H7 (cell line): ENCODE measurements around the gene NARF. TPM values are rescaled to one million over a fixed set of nuclear protein-coding genes. Genes with fewer than 3 reads are reported as not detected.
"Not testable (repeated sequence)": the region's sequence is repeated elsewhere in the genome, so short reads cannot be mapped to it uniquely, and the experiment has no call there.

ENCODE experiments used
- DNase-seq: peaks from one replicate; pipeline ENCODE4 v3.0.0; 2012
- H3K27me3 ChIP-seq: 2 replicates; pipeline ENCODE4 v1.6.0; 2011; ENCODE audit warnings: mild to moderate bottlenecking, low read length; ENCODE audit not compliant: control insufficient read depth, insufficient read depth
- H3K36me3 ChIP-seq: replicated peaks from 2 replicates; pipeline ENCODE4 v1.5.1; 2011; ENCODE audit warnings: low read length; ENCODE audit not compliant: control insufficient read depth, insufficient read depth
- H3K4me3 ChIP-seq: 2 replicates; pipeline ENCODE4 v1.5.1; 2011; ENCODE audit warnings: low read depth, mild to moderate bottlenecking, control low read depth, low read length, moderate library complexity; ENCODE audit not compliant: insufficient read depth
- total RNA-seq: library from RNA; depleted of rRNA; stranded (reverse); fragments of >200 nt; shearing (Covaris generic); gene quantifications from 2 replicates; pipeline ENCODE4 v1.2.3, GENCODE V29; 2014

NARF gene
- total RNA-seq, 1 experiment from 2014 or later, result 42.2 TPM

DNA sequence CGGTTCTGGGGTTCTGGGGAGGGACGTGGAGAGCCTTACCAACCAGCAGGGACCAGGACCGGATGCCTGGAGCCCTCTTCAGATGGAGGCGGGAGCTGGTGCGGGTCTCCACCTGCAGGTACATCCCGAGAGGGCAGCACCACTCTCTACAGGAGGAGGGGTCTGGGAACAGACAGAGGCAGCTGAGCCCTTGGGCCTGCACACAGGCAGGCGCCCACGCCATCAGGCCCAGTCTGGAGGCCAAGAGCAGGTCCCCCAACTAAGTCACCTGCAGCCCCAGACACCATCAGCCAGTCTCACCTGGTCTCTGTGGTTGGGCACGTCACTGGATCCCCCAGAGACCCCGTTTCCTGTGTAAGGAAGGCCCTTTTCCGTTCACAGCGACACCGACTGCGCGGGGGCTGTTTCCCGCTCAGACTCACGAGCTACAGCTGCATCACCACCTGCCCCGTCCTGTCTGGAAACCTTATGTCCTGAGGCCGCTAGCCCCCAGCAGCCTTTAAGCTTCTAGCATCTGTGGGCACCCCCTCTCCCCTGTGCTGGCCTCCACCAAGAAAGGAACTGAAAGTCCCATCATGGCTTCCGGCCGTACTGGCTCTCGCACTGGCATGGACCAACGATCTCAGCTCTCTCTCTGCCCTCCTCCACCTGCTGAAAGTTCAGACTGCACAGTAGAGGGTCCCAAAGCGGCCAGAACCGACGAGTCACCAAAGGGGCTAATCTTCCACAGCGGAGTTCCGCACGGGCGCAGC lies 9.2 kb upstream of the NARF start:
- DNase-seq, result peak; percentile 83
- H3K27me3 ChIP-seq, result no peaks in the 10 kb centered on the region
- no peaks in the 10 kb centered on the region; the same call in 1 of the 2 replicates for H3K36me3 ChIP-seq
- H3K4me3 ChIP-seq, result peak overlapping the region; percentile 93; the same call in 1 of the 2 replicates

DNA sequence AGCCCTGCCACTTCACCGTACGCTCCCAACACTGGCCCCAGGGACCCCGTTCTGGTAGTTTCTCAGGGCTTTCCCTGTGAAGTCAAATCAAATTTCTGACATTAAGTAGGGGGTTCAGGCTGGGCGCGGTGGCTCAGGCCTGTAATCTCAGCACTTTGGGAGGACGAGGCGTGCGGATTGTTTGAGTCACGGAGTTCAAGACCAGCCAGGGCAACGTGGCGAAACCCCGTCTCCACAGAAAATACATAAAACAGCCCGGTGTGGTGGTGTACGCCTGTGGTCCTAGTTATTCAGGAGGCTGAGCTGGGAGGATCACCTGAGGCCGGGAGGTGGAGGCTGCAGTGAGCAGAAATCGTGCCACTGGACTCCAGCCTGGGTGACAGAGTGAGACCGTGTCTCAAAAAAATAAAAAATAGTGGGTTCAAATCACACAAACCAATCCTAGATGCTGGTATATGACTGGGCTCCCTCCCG lies 8.6 kb upstream of the NARF start:
- Histone ChIP-seq H3K27me3 (no peaks in the 10 kb centered on the region), H3K36me3 (no peaks in the 10 kb centered on the region; the same call in 1 of the 2 replicates), H3K4me3 (peak overlapping the region; percentile 93)
- no peak for DNase-seq

DNA sequence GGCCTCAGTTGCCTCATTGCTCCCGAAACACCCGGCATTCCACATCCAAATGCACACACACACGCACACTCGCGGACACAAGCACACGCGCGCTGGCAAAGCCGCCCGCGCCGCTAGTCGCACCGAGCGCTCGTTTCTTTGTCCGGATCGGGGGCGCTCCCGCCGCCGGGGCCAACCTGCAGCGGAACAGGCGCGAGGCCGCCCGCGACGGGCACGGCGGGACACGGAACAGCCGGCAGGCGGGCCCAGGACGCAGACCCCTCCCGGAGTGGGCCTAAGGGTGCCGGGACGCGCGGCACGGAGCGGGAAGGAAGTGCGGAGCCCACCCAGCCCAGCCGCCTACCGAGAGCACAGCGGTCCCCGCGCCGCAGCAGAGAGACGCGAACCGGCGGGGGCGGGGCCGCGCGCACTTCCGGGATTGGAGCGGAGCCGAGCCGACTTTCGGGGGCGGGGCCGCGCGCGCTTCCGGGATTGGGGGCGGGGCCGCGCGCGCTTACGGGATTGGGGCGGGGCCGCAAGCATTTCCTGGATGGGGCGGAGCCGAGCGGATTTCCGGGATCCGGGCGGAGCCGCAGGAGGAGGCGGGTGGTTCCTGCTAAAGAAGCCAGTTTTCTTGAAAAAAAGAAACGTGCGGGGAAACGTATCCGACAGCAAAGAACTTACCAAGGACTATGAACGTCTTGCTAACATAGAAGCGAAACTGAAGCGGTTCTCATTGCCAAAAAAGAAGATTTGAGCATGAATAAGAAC lies 8.0 kb upstream of the NARF start, which contains the start of gene CYBC1:
CYBC1 (minus strand) TSS at position 396 of the 750 bp plus-strand sequence. CDS start 1,498 bp downstream, outside the sequence.
- H3K36me3 ChIP-seq, result no peaks in the 10 kb centered on the region; the same call in 1 of the 2 replicates
- DNase-seq, result peak; percentile 99
- H3K4me3 ChIP-seq, result peak within 1 kb of the TSS; percentile 93
- H3K27me3 ChIP-seq, result no peaks in the 10 kb centered on the region

DNA sequence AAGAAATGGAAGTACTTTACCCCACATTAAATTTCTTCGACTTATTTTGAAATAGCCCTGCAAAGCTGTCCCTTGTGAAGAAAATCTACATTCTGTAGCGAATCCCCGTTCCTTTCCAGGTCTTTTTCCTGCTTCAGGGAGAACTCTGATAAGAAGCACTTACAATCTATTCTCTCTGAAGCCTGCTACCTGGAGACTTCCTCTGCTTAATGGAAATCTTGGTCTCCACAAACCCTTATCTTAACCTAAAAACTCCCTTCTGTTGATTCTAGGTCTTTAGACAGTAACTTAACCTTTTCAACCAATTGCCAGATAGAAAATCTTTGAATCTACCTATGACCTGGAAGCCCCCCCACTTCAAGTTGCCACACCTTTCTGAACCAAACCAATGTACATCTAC lies 6.4 kb upstream of the NARF start:
- no peak for DNase-seq
- Histone ChIP-seq H3K27me3 (no peaks in the 10 kb centered on the region), H3K4me3 (no peak overlapping the region), H3K36me3 (no peaks in the 10 kb centered on the region; the same call in 1 of the 2 replicates)

DNA sequence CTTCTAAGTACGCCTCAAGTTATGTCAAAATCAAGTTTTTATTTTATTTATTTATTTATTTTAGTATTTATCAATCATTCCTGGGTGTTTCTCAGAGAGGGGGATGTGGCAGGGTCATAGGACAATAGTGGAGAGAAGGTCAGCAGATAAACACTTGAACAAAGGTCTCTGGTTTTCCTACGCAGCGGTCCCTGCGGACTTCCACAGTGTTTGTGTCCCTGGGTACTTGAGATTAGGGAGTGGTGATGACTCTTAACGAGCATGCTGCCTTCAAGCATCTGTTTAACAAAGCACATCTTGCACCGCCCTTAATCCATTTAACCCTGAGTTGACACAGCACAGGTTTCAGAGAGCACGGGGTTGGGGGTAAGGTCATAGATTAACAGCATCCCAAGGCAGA lies 5.4 kb upstream of the NARF start:
- DNase-seq, H3K4me3 ChIP-seq, H3K36me3 ChIP-seq, H3K27me3 ChIP-seq: not testable (repeated sequence)

- not testable (repeated sequence) for H3K36me3 ChIP-seq, H3K4me3 ChIP-seq, DNase-seq, H3K27me3 ChIP-seq
These were observed 4.8 kb upstream of the NARF start for GRCh38 chr17:82453706-82454105.

GRCh38 chr17:82457073-82457928 lies 1.2 kb upstream of the NARF start:
- H3K27me3 ChIP-seq, result no peaks in the 10 kb centered on the region
- H3K36me3 ChIP-seq, result peaks cover 1% of the 10 kb centered on the region; the same call in 1 of the 2 replicates
- H3K4me3 ChIP-seq, result peak overlapping the region; percentile 98
- no peak for DNase-seq

DNA sequence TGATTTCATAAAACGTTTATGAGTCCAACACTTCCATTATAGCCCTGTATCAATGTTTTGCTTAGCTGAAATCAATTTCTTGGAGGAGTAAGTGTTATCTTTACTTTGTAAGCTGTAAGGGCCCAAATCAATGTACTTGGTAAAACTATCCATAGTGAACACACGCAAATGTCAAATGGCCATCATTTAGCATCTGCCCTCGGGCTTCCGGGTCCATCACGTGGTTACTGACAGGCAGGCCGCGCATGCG lies 687 bp upstream of the NARF start:
- peaks cover 4% of the 10 kb centered on the region for H3K36me3 ChIP-seq
- peak overlapping the region; percentile 98 for H3K4me3 ChIP-seq
- DNase-seq, result no peak
- H3K27me3 ChIP-seq, result no peaks in the 10 kb centered on the region

DNA sequence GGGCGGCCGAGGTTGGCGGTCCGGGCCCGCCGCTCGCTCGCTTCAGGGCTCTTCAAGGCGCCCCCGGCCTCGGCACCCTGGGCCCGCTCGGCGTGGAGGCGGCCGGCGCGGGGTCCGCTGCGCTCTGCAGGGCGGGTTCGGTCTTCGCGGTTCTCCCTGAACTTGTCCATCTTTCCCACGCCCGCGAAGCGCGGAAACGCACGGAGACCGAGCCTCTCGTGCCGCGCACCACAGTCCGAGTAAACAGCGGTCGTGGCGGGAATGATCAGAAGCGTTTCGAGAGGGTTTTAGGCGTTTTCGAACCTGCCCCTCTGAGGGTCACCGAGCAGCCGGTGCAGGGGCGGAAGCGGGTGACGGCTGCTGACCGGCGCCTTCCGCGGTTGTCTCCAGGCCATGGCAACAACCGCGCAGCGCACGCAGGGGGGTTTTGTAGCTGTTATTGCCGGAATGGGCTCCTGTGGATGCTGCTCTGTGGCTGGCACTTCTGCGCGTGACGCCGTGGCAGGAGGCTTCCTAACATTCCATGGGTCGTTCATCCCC lies 414 bp downstream of the NARF start:
- Histone ChIP-seq H3K4me3 (peak overlapping the region; percentile 98), H3K27me3 (no peaks in the 10 kb centered on the region), H3K36me3 (peaks cover 6% of the 10 kb centered on the region)
- DNase-seq, result peak; percentile 77

DNA sequence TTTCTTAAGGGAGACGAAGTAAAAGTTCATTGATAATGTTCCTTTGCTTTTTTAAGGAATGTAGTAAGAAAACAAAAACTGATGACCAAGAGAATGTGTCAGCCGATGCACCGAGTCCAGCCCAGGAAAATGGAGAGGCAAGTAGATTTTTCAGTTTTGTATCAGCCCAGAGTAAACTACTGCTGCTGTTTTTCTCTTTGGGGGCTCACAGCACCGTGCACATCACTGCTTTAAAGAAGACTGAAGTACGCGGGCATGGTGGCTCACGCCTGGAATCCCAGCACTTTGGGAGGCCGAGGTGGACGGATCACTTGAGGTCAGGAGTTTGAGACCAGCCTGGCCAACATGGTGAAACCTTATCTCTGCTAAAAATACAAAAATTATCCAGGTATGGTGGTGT lies 1.4 kb downstream of the NARF start:
- H3K36me3 ChIP-seq, result peaks cover 11% of the 10 kb centered on the region
- not testable (repeated sequence) for H3K27me3 ChIP-seq, H3K4me3 ChIP-seq, DNase-seq

- Histone ChIP-seq H3K4me3 (no peak overlapping the region), H3K36me3 (peaks cover 13% of the 10 kb centered on the region), H3K27me3 (no peaks in the 10 kb centered on the region)
- DNase-seq, result no peak
These were observed 3.4 kb downstream of the NARF start for GRCh38 chr17:82461827-82462524.

GRCh38 chr17:82463391-82463790 lies 4.8 kb downstream of the NARF start:
- Histone ChIP-seq H3K36me3 (peaks cover 13% of the 10 kb centered on the region), H3K27me3 (no peaks in the 10 kb centered on the region), H3K4me3 (no peak overlapping the region)
- no peak for DNase-seq

DNA sequence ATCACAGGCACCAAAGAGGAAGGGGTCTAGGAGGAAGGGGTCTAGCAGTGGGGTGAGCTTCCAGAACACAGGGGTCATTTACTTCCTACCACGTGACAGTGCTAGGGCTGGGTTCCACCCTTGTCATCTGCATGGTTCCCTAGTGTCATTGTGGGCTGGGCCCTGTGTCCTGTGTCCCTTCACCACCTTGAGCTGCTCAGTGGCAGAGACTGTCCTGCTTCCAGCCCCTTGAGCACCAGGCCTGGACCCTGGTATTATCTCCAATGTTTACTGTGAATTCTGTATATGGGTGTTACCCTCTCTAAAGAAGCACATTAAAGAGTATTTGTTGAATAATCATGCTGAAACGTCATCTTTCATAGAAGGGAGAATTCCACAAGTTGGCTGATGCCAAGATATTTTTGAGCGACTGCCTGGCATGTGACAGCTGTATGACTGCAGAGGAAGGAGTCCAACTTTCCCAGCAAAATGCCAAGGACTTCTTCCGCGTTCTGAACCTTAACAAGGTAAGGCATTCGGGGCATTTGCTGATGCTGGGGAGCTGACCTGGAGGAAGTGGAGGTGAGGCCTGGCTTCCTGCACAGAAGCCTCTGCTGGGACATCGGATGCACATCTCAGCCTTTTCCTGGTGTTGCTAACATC lies 5.5 kb downstream of the NARF start:
- H3K36me3 ChIP-seq, result peaks cover 16% of the 10 kb centered on the region
- no peak overlapping the region for H3K4me3 ChIP-seq
- DNase-seq, result no peak
- H3K27me3 ChIP-seq, result no peaks in the 10 kb centered on the region
